GM12874 (cell line): ENCODE measurements around the gene RIOK1.

ENCODE experiments used
- CTCF ChIP-seq: IDR thresholded peaks from 2 replicates; pipeline ENCODE4 v1.5.1; 2011; ENCODE audit warnings: low read depth, mild to moderate bottlenecking, control low read depth, low read length, moderate library complexity; ENCODE audit not compliant: insufficient read depth

Gene RIOK1

DNA sequence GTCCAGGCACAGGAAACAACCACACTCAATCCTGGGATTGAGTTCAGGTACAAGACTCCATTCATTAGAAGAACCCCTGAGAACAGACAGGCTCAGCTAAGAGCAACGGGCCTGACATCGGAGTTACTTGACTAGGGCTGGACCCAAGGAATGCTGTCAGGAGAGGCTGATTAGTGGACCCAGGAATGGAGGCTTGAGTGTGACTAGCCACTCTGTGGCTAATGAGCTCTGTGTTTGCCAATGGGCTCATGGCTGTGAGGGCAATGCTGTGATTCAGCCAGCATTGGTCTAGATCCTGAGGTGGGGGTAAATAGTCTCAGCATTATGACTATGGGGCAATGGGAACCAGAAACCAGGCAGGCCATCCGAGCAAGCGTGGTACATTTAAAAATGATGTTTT lies 71.8 kb downstream of the RIOK1 start:
- no peak for TF ChIP-seq CTCF

GRCh38 chr6:7463785-7464184 lies 74.2 kb downstream of the RIOK1 start:
- no peak for TF ChIP-seq CTCF

- no peak for TF ChIP-seq CTCF
Observed at GRCh38 chr6:7467007-7467897, 77.6 kb downstream of the RIOK1 start.
